Subcutaneous adipose tissue (tissue), 4 donors: ENCODE results near the gene SBF2. TPM values are rescaled to one million over a fixed set of nuclear protein-coding genes. Genes with fewer than 3 reads are reported as not detected.

Source experiments
- total RNA-seq, 4 donors: library from RNA; depleted of rRNA; stranded (reverse); fragments of >200 nt; gene quantifications; one replicate each; pipeline ENCODE4 v1.1.0, GENCODE V29; 2016
- TF ChIP-seq, protein P1 (sequence below): fragments of 450-650 bp; IDR thresholded peaks from one replicate; pipeline ENCODE4 v1.5.1; 2016; ENCODE audit warnings: low read depth, mild to moderate bottlenecking, control low read depth, antibody characterized with exemption, moderate library complexity

Gene SBF2
- total RNA-seq, 4 donors from 2014 or later: 87.2 to 103 (median 97.3) TPM

DNA sequence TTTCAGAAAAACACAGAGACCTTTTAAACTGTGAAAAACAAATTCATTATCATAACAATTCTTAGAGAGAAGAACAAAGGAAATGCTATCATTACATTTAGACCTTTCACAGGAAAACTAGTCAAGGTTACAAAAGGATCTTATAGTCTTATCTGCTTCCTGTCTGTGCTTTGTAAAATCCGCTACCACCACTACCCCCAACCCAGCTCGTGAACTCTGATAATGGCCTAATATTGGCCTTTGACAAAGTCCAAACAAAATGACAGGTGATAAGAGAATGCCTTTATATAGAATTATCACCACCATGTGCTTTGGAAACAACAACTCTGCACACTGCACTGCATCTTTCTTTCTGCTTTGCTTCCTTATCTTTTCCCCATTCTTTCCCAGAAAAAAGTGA is 272.5 kb downstream of the SBF2 start:
- TF ChIP-seq, protein P1, sequence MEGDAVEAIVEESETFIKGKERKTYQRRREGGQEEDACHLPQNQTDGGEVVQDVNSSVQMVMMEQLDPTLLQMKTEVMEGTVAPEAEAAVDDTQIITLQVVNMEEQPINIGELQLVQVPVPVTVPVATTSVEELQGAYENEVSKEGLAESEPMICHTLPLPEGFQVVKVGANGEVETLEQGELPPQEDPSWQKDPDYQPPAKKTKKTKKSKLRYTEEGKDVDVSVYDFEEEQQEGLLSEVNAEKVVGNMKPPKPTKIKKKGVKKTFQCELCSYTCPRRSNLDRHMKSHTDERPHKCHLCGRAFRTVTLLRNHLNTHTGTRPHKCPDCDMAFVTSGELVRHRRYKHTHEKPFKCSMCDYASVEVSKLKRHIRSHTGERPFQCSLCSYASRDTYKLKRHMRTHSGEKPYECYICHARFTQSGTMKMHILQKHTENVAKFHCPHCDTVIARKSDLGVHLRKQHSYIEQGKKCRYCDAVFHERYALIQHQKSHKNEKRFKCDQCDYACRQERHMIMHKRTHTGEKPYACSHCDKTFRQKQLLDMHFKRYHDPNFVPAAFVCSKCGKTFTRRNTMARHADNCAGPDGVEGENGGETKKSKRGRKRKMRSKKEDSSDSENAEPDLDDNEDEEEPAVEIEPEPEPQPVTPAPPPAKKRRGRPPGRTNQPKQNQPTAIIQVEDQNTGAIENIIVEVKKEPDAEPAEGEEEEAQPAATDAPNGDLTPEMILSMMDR: no peak

DNA sequence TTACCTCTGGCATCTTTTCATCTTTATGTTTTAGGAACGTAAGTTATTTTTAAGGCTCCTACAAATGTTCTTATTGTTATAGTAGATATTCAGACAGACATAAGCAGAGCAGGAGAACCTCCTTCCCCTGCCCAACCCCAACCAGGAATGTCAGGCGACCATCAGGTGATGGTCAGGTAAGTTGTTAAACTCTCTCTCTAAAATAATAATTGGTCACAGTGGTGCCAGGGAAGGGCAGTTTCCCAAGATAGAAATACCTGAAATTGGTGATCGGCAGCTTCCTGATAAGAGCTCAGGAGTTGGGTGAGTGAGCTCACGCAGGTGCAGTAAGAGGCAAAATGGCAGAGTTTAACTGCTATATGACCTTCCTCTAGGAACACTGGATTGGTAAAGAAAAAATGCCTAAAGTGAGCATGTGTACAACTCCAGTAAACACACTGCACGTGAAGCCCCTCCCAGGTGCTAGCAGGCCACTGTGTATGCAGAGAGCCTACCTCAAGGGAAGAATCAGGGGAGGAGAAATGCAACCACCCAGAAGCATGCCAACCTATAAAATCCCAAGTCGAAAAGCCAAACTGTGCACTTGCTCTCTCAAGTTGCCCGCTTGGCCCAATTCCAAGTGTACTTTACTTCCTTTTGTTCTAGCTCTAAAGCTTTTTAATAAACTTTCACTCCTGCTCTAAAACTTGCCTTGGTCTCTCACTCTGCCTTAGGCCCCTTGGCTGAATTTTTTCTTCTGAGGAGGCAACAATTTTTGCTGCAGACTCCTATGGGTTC is 273.9 kb downstream of the SBF2 start:
- TF ChIP-seq, protein P1: no peak

GRCh38 chr11:10017911-10018310 is 276.1 kb downstream of the SBF2 start:
- TF ChIP-seq, protein P1: no peak

DNA sequence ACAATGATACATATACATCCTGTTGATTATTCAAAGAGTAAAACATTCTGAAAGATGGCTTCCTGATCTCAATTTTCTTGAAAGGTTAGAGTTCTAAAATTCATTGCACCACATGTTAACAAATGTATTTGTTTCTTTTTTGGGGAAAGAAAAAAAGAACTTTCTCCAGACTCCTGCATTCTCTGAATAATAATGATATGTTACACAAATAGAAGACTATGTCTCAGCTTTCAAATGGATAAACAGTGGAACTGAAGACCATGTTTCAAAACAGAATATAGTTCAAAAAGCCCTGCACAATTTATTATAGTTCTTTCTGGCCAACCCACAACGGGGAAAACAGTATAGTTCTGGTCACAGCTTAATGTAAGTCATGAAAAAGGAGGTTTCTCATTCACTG is 277.0 kb downstream of the SBF2 start:
- TF ChIP-seq, protein P1: no peak

GRCh38 chr11:10012068-10012467 is 282.0 kb downstream of the SBF2 start:
- TF ChIP-seq, protein P1: no peak

DNA sequence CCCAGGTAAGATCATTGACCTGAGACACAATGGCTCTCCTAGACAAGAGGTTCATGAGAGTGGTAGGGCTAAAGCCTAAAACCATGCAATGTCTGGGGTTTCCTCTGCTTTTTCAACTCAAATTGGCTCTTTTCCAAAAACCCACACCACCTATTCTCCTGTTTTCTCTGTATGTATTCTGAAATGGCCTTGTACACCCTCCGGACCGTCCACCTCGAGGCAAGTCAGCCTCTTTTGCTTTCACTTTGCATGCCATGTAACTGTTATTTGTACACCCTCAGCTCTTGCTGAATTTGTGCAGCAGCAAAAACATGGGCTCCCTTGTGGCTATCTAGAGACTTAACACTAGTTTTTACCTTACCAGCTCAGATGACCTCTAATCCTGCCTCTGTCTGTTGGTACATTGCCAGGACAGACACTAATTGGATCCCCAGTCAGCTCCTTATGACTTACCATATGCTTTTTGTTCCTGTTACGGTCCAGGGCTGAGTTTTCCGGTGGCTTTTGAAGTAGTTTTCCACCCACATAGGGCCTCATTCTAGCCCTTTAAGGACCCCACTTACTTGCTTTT is 288.0 kb downstream of the SBF2 start:
- TF ChIP-seq, protein P1: no peak

DNA sequence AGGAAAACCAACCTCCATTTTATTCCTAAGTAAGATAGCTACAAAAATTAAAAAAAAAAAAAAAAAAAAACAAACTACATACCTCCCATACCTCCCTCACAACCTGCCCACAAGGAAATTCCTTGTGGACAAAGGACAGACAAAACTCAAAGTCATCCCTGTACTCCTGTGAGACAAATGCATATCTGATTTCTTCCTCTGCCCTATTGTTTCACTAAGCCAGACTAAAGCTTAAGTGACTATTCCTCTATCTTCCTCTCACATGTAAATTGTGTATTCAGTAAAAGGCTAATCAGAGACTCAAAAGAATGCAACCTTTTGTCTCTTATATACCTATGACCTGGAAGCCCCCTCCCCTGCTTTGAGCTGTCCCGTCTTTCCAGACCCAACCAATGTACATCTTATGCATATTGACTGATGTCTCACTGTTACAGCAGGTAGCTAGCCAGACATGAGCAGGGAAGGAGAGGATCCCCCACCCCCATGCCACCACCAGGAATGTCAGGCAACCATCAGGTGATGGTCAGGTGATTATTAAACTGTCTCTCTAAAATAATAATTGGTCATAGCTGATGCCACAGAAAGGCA is 289.4 kb downstream of the SBF2 start:
- TF ChIP-seq, protein P1: no peak
